ENCODE measurements around the gene LY86.

LY86 gene

GRCh38 chr6:6646859-6647258, 58.3 kb downstream of the LY86 start:
- no peak for DNase-seq (ENCODE audit: extremely low spot score)
- ChIA-PET POLR2A (no interaction called here), CTCF (no interaction called here)
- TF ChIP-seq FOXM1 (IDR thresholded peaks at IDR 0.05; ENCODE audit: borderline replicate concordance) (no peak), TARDBP (IDR thresholded peaks at IDR 0.05) (no peak), ARNT (IDR thresholded peaks at IDR 0.05) (no peak), PKNOX1 (IDR thresholded peaks at IDR 0.05) (no peak), ELF4 (IDR thresholded peaks at IDR 0.05) (no peak), SP1 (IDR thresholded peaks at IDR 0.05) (no peak), HDGF (IDR thresholded peaks at IDR 0.05; ENCODE audit: borderline replicate concordance) (no peak), ZNF384 (IDR thresholded peaks at IDR 0.05) (no peak), SUZ12 (IDR thresholded peaks at IDR 0.05) (no peak), FOXK2 (IDR thresholded peaks at IDR 0.05) (no peak), L3MBTL2 (conservative IDR thresholded peaks at IDR 0.05) (no peak), LEF1 (IDR thresholded peaks at IDR 0.05; ENCODE audit: borderline replicate concordance) (no peak), CTBP1 (IDR thresholded peaks at IDR 0.05; ENCODE audit: borderline replicate concordance) (no peak), NFRKB (IDR thresholded peaks at IDR 0.05) (no peak), BHLHE40 (IDR thresholded peaks at IDR 0.05; ENCODE audit: borderline replicate concordance) (no peak)

- TF ChIP-seq FOXM1 (IDR thresholded peaks at IDR 0.05; ENCODE audit: borderline replicate concordance) (no peak), L3MBTL2 (conservative IDR thresholded peaks at IDR 0.05) (no peak), PKNOX1 (IDR thresholded peaks at IDR 0.05) (no peak), SUZ12 (IDR thresholded peaks at IDR 0.05) (no peak), LEF1 (IDR thresholded peaks at IDR 0.05; ENCODE audit: borderline replicate concordance) (no peak), SP1 (IDR thresholded peaks at IDR 0.05) (no peak), CTBP1 (IDR thresholded peaks at IDR 0.05; ENCODE audit: borderline replicate concordance) (no peak), ARNT (IDR thresholded peaks at IDR 0.05) (no peak), FOXA1 (IDR thresholded peaks at IDR 0.05) (no peak), HDGF (IDR thresholded peaks at IDR 0.05; ENCODE audit: borderline replicate concordance) (no peak), NFRKB (IDR thresholded peaks at IDR 0.05) (no peak), ELF4 (IDR thresholded peaks at IDR 0.05) (no peak), ZNF384 (IDR thresholded peaks at IDR 0.05) (no peak), FOXK2 (IDR thresholded peaks at IDR 0.05) (no peak), TARDBP (IDR thresholded peaks at IDR 0.05) (no peak)
- CTCF ChIA-PET: no interaction called here
- POLR2A ChIA-PET: no interaction called here
- DNase-seq (ENCODE audit: extremely low spot score): no peak
These were observed 60.3 kb downstream of the LY86 start for GRCh38 chr6:6648692-6649343.

- POLR2A ChIA-PET: no interaction called here
- TF ChIP-seq FOXK2 (IDR thresholded peaks at IDR 0.05): no peak
- TF ChIP-seq ELF4 (IDR thresholded peaks at IDR 0.05): no peak
- TF ChIP-seq CTBP1 (IDR thresholded peaks at IDR 0.05; ENCODE audit: borderline replicate concordance): no peak
- TF ChIP-seq ARNT (IDR thresholded peaks at IDR 0.05): no peak
- no peak for TF ChIP-seq FOXA1 (IDR thresholded peaks at IDR 0.05)
- TF ChIP-seq ZNF384 (IDR thresholded peaks at IDR 0.05): no peak
- TF ChIP-seq PKNOX1 (IDR thresholded peaks at IDR 0.05): no peak
- TF ChIP-seq BHLHE40 (IDR thresholded peaks at IDR 0.05; ENCODE audit: borderline replicate concordance): no peak
- TF ChIP-seq FOXM1 (IDR thresholded peaks at IDR 0.05; ENCODE audit: borderline replicate concordance): no peak
- TF ChIP-seq TARDBP (IDR thresholded peaks at IDR 0.05): no peak
- no peak for TF ChIP-seq HDGF (IDR thresholded peaks at IDR 0.05; ENCODE audit: borderline replicate concordance)
- no peak for TF ChIP-seq L3MBTL2 (conservative IDR thresholded peaks at IDR 0.05)
- TF ChIP-seq SUZ12 (IDR thresholded peaks at IDR 0.05): no peak
- CTCF ChIA-PET: no interaction called here
- DNase-seq (ENCODE audit: extremely low spot score): no peak
These were observed 61.4 kb downstream of the LY86 start for GRCh38 chr6:6649824-6650349.

- TF ChIP-seq FOXK2 (IDR thresholded peaks at IDR 0.05) (no peak), FOXM1 (IDR thresholded peaks at IDR 0.05; ENCODE audit: borderline replicate concordance) (no peak), HDGF (IDR thresholded peaks at IDR 0.05; ENCODE audit: borderline replicate concordance) (no peak), TARDBP (IDR thresholded peaks at IDR 0.05) (no peak), BHLHE40 (IDR thresholded peaks at IDR 0.05; ENCODE audit: borderline replicate concordance) (no peak), ZNF384 (IDR thresholded peaks at IDR 0.05) (no peak), NFRKB (IDR thresholded peaks at IDR 0.05) (no peak), ARNT (IDR thresholded peaks at IDR 0.05) (no peak), FOXA1 (IDR thresholded peaks at IDR 0.05) (no peak), L3MBTL2 (conservative IDR thresholded peaks at IDR 0.05) (no peak), ELF4 (IDR thresholded peaks at IDR 0.05) (no peak), LEF1 (IDR thresholded peaks at IDR 0.05; ENCODE audit: borderline replicate concordance) (no peak)
- DNase-seq (ENCODE audit: extremely low spot score): no peak
- ChIA-PET CTCF (no interaction called here), POLR2A (no interaction called here)
These were observed 62.3 kb downstream of the LY86 start for GRCh38 chr6:6650839-6651238.

GRCh38 chr6:6651335-6651734, 62.8 kb downstream of the LY86 start:
- POLR2A ChIA-PET: no interaction called here
- TF ChIP-seq FOXK2 (IDR thresholded peaks at IDR 0.05): no peak
- no peak for DNase-seq (ENCODE audit: extremely low spot score)
- CTCF ChIA-PET: no interaction called here

GRCh38 chr6:6652932-6653331, 64.4 kb downstream of the LY86 start:
- DNase-seq (ENCODE audit: extremely low spot score): no peak
- CTCF ChIA-PET: interaction anchor here (1.1 kb wide), 1 partner anchor 24 kb away, joined by 4 read pairs; no protein-coding TSS in a partner anchor
- POLR2A ChIA-PET: no interaction called here
- no peak for TF ChIP-seq HDGF (IDR thresholded peaks at IDR 0.05; ENCODE audit: borderline replicate concordance)
- TF ChIP-seq ARNT (IDR thresholded peaks at IDR 0.05): no peak
- TF ChIP-seq SUZ12 (IDR thresholded peaks at IDR 0.05): no peak
- no peak for TF ChIP-seq LEF1 (IDR thresholded peaks at IDR 0.05; ENCODE audit: borderline replicate concordance)
- TF ChIP-seq ZNF384 (IDR thresholded peaks at IDR 0.05): no peak
- TF ChIP-seq SP1 (IDR thresholded peaks at IDR 0.05): no peak
- no peak for TF ChIP-seq FOXA1 (IDR thresholded peaks at IDR 0.05)
- TF ChIP-seq NFRKB (IDR thresholded peaks at IDR 0.05): no peak
- no peak for TF ChIP-seq ELF4 (IDR thresholded peaks at IDR 0.05)
- TF ChIP-seq PKNOX1 (IDR thresholded peaks at IDR 0.05): no peak
- TF ChIP-seq BHLHE40 (IDR thresholded peaks at IDR 0.05; ENCODE audit: borderline replicate concordance): no peak
- TF ChIP-seq TARDBP (IDR thresholded peaks at IDR 0.05): no peak
- TF ChIP-seq CTBP1 (IDR thresholded peaks at IDR 0.05; ENCODE audit: borderline replicate concordance): no peak
- TF ChIP-seq FOXM1 (IDR thresholded peaks at IDR 0.05; ENCODE audit: borderline replicate concordance): no peak
- TF ChIP-seq FOXK2 (IDR thresholded peaks at IDR 0.05): no peak
- TF ChIP-seq L3MBTL2 (conservative IDR thresholded peaks at IDR 0.05): no peak

Measured in HEK293T (cell line).